Omental fat pad (tissue), 4 donors: ENCODE measurements around the gene ILK. TPM values are rescaled to one million over a fixed set of nuclear protein-coding genes. Genes with fewer than 3 reads are reported as not detected.

Experiments
- ATAC-seq: fragments of 150-250 bp; one replicate; pipeline ENCODE4 v1.9.1; 2016; ENCODE audit warnings: mild to moderate bottlenecking, moderate library complexity; ENCODE audit not compliant: low FRiP score
- DNase-seq: peaks from one replicate; pipeline ENCODE4 v3.0.0-alpha.2; 2019; ENCODE audit warnings: low spot score
- total RNA-seq, 4 donors: library from RNA; depleted of rRNA; stranded (reverse); fragments of >200 nt; gene quantifications; one replicate each; pipeline ENCODE4 v1.1.0, GENCODE V29; 2016
- TF ChIP-seq, protein P1 (sequence below), 3 donors: fragments of 450-650 bp; IDR thresholded peaks; one replicate each; pipeline ENCODE4 v1.5.1; 2016 to 2017; ENCODE audit warnings: antibody characterized with exemption in 3 of 3, mild to moderate bottlenecking in 3 of 3, moderate library complexity in 2 of 3

The ILK gene
- total RNA-seq, 4 donors from 2014 or later, result 92.1 to 189 (median 118) TPM

DNA sequence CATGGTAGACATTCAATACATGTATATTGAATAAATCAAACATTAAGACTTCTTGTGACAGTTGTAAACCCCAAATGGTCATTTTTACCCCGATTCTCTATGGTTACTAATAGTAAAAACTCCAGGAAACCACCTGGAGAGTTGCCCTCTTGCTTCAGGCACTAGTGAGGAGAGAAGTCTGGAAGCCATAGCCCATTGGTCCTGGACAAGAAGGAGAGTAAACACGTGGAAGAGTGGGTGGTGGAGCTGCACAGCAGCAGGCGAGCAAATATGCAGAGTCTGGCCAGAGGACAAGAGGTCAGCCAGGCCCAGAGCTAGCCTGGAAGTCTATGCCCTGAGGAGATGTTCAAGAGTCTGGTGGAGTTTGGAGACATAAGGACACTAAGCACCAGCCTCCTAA lies 34.3 kb downstream of the ILK start:
- peak; percentile 67 for ATAC-seq
- TF ChIP-seq, protein P1, sequence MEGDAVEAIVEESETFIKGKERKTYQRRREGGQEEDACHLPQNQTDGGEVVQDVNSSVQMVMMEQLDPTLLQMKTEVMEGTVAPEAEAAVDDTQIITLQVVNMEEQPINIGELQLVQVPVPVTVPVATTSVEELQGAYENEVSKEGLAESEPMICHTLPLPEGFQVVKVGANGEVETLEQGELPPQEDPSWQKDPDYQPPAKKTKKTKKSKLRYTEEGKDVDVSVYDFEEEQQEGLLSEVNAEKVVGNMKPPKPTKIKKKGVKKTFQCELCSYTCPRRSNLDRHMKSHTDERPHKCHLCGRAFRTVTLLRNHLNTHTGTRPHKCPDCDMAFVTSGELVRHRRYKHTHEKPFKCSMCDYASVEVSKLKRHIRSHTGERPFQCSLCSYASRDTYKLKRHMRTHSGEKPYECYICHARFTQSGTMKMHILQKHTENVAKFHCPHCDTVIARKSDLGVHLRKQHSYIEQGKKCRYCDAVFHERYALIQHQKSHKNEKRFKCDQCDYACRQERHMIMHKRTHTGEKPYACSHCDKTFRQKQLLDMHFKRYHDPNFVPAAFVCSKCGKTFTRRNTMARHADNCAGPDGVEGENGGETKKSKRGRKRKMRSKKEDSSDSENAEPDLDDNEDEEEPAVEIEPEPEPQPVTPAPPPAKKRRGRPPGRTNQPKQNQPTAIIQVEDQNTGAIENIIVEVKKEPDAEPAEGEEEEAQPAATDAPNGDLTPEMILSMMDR (IDR thresholded peaks at IDR 0.05), result no peak
- no peak for DNase-seq

DNA sequence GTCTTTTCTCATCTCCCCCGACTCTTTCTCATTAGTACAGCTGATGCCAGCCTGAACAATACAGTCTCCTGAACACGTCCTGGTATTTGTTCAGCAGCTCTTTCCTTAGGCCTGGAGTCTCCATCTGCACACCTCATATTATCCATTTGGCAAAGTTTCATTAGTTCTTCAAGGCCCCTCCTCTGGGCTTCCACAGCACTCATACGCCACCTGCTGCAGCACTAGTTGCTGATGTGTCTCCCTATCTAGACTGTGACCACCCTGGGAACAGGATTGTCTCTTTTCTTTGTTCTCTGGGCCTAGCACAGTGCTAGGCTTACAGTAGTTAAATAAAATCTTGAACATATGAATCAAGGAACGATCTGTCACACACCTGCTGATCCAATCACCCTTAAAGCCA lies 34.9 kb downstream of the ILK start:
- TF ChIP-seq, protein P1 (IDR thresholded peaks at IDR 0.05), result no peak
- ATAC-seq (no peak), DNase-seq (no peak)

DNA sequence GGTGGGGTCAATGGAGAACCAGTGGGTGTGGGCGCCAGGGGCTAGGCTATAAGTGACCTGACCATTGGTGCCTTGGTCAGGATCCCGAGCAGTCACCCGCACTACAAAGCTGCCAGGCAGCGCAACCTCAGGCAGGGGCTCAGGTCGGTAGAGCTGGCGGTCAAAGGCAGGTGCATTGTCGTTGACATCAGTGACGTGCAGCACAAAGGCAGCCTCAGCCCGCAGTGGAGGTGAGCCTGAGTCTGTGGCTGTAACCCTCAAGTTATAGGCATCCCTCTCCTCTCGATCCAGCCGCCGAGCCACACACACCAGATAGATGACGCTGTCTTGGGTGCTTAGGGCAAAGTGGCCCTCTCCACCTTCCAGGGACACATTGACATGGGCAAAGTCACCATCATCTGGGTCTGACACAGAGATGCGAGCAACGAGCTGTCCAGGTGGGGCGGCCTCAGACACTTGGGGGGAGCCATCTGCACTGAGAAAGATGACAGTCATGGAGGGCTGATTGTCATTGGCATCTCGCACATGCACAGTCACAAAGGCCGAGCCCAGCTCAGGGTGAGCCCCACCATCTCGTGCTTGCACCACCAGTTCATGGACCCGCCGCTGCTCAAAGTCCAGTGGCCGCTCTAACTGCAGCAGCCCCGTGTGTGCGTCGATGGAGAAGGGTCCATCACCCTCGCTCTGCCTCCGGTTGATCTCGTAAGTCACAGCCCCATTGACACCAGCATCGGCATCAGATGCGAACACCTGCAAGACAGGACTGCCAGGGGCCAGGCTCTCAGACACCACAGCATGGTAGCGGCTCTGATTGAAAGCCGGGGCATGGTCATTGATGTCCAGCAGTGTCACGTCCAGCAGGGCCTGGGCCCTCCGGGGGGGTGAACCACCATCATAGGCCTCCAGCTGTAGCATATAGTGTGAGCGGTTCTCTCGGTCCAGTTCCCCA lies 36.7 kb downstream of the ILK start:
- ATAC-seq (no peak), DNase-seq (no peak)
- TF ChIP-seq, protein P1 (IDR thresholded peaks at IDR 0.05), result no peak

DNA sequence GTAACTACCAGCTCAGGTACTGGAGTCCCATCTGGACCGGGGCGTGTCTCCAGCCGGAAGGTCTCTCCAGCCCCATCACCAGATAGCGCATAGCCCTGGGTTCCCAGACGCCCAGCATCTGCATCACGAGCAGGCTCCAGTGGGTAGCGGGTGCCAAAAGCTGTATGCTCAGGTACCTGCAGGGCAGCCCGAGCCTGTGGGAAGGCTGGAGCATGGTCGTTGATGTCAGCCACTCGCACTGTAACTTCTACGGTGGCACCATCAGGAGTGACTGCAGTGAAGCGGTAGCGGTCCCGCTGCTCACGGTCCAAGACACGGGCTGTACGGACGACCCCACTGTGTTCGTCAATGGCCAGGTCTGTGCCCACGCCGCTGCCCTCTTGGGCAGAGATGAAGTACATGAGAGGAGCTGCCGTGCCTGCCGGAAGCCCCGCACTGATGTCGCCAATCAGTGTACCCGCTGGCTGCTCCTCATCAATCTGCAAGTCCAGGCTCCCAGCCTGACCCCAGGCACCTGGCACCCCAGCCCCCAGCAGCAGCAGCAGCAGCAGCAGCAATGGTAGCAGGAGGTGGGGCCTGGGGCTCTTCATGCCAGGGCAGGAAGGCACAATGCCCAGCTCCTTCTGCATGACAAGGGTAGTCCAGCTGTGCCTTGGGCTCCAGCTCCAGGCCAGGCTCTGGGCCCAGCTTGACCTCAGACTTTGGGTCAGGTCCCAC lies 37.6 kb downstream of the ILK start:
- ATAC-seq, result no peak
- TF ChIP-seq, protein P1 (IDR thresholded peaks at IDR 0.05), result no peak
- no peak for DNase-seq

DNA sequence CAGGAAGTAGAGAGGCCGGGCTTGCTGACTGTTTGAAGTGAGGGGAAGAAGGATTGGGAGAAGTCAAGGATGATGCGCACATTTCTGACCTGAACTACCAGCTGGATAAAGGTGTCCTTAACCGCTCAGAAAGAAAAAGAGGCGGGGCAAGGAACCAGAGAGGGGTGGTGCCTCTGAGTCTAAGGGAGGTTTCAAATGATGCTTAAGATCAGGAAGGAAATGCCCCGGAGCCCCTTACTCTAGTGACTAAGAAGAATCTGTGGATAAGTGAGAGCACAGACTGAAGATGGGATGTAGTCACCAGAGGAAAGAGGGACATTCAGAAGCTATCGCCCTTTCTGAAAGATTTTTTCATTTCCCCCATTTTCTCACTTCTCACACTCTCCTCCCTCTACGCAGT lies 39.4 kb downstream of the ILK start:
- no peak for DNase-seq
- no peak for ATAC-seq
- TF ChIP-seq, protein P1 (IDR thresholded peaks at IDR 0.05), result no peak

DNA sequence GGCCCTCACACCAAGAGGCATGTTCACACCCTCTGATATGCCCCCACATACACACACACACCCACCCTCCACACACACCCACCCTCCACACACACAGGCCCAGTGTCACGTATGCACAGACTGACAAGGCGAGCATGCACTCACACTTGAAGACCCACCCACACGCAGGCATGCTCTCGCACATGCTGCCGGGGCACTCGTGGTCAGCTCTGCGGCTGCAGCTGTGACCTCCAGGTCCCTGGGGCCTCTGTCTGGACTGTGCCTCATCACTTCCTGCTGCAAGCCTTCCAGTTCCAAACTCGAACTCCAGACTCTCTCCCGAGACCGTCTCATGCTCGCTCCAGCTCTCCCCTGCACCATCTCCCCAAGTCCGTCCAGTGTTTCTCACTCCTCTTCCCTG lies 42.5 kb downstream of the ILK start:
- DNase-seq (no peak), ATAC-seq (peak; percentile 27)
- TF ChIP-seq, protein P1 (IDR thresholded peaks at IDR 0.05), result no peak
